ENCODE results near the gene SYT5. TPM values are rescaled to one million over a fixed set of nuclear protein-coding genes. Genes with fewer than 3 reads are reported as not detected.

Gene SYT5
- total and polyA plus RNA-seq, 2 of the 13 experiments (the other 11 are each of a cell fraction or from before 2014, with no cell fraction given) = not detected

- TF ChIP-seq TFE3 (CRISPR knock-in tag; IDR thresholded peaks at IDR 0.05) (peak; percentile 61; the same call in 1 of the 2 replicates), ARNTL (CRISPR knock-in tag; IDR thresholded peaks at IDR 0.05) (peak; percentile 21; the same call in 1 of the 2 replicates), E2F5 (CRISPR knock-in tag; conservative IDR thresholded peaks at IDR 0.05) (no peak), KLF6 (CRISPR knock-in tag; IDR thresholded peaks at IDR 0.05) (peak; percentile 44; the same call in 1 of the 2 replicates), ZBTB26 (CRISPR knock-in tag; IDR thresholded peaks at IDR 0.05; ENCODE audit: borderline replicate concordance) (no peak; the same call in 1 of the 2 replicates), MYC (CRISPR knock-in tag; IDR thresholded peaks at IDR 0.05; ENCODE audit: borderline replicate concordance) (peak; percentile 54; the same call in 1 of the 2 replicates), ARID4A (CRISPR knock-in tag; IDR thresholded peaks at IDR 0.05; ENCODE audit: borderline replicate concordance) (peak; percentile 69; the same call in 1 of the 2 replicates), SMAD3 (CRISPR knock-in tag; IDR thresholded peaks at IDR 0.05) (0 out of 2 replicates have a peak, but pooled peaks have one; percentile 50), THAP11 (CRISPR knock-in tag; IDR thresholded peaks at IDR 0.05) (peak; percentile 50; the same call in 1 of the 2 replicates), BHLHE40 (IDR thresholded peaks at IDR 0.05; ENCODE audit: low read length) (peak; percentile 84), ARNT2 (CRISPR knock-in tag; IDR thresholded peaks at IDR 0.05; ENCODE audit: low read depth) (peak; percentile 54; the same call in 1 of the 2 replicates), RCOR2 (CRISPR knock-in tag; IDR thresholded peaks at IDR 0.05) (no peak), KDM2A (CRISPR knock-in tag; IDR thresholded peaks at IDR 0.05; ENCODE audit: borderline replicate concordance, low read depth) (peak; percentile 82), SOX13 (IDR thresholded peaks at IDR 0.05) (no peak), SOX13 (CRISPR knock-in tag; conservative IDR thresholded peaks at IDR 0.05 in 1 of 2, IDR thresholded peaks at IDR 0.05 in 1 of 2) (peak in 1 of 2 experiments; percentile 34; a peak in 1 of 4 replicates), MAX (IDR thresholded peaks at IDR 0.05) (peak; percentile 80; the same call in 1 of the 2 replicates), TEAD2 (CRISPR knock-in tag; IDR thresholded peaks at IDR 0.05) (no peak), PAF1 (CRISPR knock-in tag; IDR thresholded peaks at IDR 0.05) (peak; percentile 61; the same call in 1 of the 2 replicates), ZFYVE20 (CRISPR knock-in tag; IDR thresholded peaks at IDR 0.05; ENCODE audit: borderline replicate concordance, low read depth) (0 out of 2 replicates have a peak, but pooled peaks have one; percentile 32), NR0B2 (CRISPR knock-in tag; IDR thresholded peaks at IDR 0.05) (peak; percentile 88; the same call in 1 of the 2 replicates)
These were observed at the start of gene SYT5 (continued) for GRCh38 chr19:55179606-55180484.
